ENCODE results near the gene FBXO27. TPM values are rescaled to one million over a fixed set of nuclear protein-coding genes. Genes with fewer than 3 reads are reported as not detected.

FBXO27 gene
- total RNA-seq, 1 experiment from 2014 or later, result 18.9 TPM

DNA sequence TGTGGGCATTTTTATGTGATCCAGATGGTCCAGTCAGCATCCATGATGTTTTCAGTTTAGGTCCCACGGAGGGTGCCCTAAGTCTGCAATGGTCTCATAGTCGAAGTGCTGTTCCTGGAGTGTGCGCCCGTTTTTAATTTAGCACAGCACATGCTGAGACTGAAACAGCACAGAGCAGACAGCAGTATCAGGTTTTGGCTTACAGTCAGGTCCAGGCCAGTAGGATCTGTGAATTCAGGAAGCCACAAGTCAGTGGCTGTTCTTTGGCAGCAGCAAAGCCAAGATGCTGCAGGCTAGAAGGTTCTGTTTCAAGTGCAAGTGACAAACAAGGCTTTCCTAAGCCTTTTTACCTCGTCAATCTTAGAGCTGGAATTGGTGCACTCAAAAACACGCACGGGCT is 18.3 kb downstream of the FBXO27 start:
- ATAC-seq, result no peak
- no peaks in the 10 kb centered on the region for H3K9me3 Mint-ChIP-seq
- TF ChIP-seq, protein P1, sequence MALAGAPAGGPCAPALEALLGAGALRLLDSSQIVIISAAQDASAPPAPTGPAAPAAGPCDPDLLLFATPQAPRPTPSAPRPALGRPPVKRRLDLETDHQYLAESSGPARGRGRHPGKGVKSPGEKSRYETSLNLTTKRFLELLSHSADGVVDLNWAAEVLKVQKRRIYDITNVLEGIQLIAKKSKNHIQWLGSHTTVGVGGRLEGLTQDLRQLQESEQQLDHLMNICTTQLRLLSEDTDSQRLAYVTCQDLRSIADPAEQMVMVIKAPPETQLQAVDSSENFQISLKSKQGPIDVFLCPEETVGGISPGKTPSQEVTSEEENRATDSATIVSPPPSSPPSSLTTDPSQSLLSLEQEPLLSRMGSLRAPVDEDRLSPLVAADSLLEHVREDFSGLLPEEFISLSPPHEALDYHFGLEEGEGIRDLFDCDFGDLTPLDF (CRISPR knock-in tag; IDR thresholded peaks at IDR 0.05), result no peak
- TF ChIP-seq, protein P2, sequence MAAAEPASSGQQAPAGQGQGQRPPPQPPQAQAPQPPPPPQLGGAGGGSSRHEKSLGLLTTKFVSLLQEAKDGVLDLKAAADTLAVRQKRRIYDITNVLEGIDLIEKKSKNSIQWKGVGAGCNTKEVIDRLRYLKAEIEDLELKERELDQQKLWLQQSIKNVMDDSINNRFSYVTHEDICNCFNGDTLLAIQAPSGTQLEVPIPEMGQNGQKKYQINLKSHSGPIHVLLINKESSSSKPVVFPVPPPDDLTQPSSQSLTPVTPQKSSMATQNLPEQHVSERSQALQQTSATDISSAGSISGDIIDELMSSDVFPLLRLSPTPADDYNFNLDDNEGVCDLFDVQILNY (CRISPR knock-in tag; IDR thresholded peaks at IDR 0.05), result no peak
- TF ChIP-seq NR3C1 (CRISPR knock-in tag; conservative IDR thresholded peaks at IDR 0.05; ENCODE audit: low read depth) (no peak), TEAD4 (CRISPR knock-in tag; IDR thresholded peaks at IDR 0.05) (no peak), PRRX2 (CRISPR knock-in tag; IDR thresholded peaks at IDR 0.05) (no peak), FOXJ3 (CRISPR knock-in tag; IDR thresholded peaks at IDR 0.05; ENCODE audit: borderline replicate concordance) (no peak), ZNF416 (CRISPR knock-in tag; IDR thresholded peaks at IDR 0.05) (no peak), ESRRA (CRISPR knock-in tag; IDR thresholded peaks at IDR 0.05; ENCODE audit: borderline replicate concordance) (no peak), CBFB (CRISPR knock-in tag; IDR thresholded peaks at IDR 0.05; ENCODE audit: low read depth) (no peak)
- TF ChIP-seq, protein P3, sequence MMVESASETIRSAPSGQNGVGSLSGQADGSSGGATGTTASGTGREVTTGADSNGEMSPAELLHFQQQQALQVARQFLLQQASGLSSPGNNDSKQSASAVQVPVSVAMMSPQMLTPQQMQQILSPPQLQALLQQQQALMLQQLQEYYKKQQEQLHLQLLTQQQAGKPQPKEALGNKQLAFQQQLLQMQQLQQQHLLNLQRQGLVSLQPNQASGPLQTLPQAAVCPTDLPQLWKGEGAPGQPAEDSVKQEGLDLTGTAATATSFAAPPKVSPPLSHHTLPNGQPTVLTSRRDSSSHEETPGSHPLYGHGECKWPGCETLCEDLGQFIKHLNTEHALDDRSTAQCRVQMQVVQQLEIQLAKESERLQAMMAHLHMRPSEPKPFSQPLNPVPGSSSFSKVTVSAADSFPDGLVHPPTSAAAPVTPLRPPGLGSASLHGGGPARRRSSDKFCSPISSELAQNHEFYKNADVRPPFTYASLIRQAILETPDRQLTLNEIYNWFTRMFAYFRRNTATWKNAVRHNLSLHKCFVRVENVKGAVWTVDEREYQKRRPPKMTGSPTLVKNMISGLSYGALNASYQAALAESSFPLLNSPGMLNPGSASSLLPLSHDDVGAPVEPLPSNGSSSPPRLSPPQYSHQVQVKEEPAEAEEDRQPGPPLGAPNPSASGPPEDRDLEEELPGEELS (CRISPR knock-in tag; IDR thresholded peaks at IDR 0.05), result no peak
- TF ChIP-seq, protein P4, sequence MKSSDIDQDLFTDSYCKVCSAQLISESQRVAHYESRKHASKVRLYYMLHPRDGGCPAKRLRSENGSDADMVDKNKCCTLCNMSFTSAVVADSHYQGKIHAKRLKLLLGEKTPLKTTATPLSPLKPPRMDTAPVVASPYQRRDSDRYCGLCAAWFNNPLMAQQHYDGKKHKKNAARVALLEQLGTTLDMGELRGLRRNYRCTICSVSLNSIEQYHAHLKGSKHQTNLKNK (CRISPR knock-in tag; IDR thresholded peaks at IDR 0.05), result no peak
- TF ChIP-seq, protein P5, sequence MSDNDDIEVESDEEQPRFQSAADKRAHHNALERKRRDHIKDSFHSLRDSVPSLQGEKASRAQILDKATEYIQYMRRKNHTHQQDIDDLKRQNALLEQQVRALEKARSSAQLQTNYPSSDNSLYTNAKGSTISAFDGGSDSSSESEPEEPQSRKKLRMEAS (CRISPR knock-in tag; IDR thresholded peaks at IDR 0.05), result no peak
- TF ChIP-seq, protein P6, sequence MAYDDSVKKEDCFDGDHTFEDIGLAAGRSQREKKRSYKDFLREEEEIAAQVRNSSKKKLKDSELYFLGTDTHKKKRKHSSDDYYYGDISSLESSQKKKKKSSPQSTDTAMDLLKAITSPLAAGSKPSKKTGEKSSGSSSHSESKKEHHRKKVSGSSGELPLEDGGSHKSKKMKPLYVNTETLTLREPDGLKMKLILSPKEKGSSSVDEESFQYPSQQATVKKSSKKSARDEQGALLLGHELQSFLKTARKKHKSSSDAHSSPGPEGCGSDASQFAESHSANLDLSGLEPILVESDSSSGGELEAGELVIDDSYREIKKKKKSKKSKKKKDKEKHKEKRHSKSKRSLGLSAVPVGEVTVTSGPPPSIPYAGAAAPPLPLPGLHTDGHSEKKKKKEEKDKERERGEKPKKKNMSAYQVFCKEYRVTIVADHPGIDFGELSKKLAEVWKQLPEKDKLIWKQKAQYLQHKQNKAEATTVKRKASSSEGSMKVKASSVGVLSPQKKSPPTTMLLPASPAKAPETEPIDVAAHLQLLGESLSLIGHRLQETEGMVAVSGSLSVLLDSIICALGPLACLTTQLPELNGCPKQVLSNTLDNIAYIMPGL (CRISPR knock-in tag; IDR thresholded peaks at IDR 0.05), result no peak
- TF ChIP-seq, protein P7, sequence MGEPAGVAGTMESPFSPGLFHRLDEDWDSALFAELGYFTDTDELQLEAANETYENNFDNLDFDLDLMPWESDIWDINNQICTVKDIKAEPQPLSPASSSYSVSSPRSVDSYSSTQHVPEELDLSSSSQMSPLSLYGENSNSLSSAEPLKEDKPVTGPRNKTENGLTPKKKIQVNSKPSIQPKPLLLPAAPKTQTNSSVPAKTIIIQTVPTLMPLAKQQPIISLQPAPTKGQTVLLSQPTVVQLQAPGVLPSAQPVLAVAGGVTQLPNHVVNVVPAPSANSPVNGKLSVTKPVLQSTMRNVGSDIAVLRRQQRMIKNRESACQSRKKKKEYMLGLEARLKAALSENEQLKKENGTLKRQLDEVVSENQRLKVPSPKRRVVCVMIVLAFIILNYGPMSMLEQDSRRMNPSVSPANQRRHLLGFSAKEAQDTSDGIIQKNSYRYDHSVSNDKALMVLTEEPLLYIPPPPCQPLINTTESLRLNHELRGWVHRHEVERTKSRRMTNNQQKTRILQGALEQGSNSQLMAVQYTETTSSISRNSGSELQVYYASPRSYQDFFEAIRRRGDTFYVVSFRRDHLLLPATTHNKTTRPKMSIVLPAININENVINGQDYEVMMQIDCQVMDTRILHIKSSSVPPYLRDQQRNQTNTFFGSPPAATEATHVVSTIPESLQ (CRISPR knock-in tag; IDR thresholded peaks at IDR 0.05), result no peak
- TF ChIP-seq, protein P8, sequence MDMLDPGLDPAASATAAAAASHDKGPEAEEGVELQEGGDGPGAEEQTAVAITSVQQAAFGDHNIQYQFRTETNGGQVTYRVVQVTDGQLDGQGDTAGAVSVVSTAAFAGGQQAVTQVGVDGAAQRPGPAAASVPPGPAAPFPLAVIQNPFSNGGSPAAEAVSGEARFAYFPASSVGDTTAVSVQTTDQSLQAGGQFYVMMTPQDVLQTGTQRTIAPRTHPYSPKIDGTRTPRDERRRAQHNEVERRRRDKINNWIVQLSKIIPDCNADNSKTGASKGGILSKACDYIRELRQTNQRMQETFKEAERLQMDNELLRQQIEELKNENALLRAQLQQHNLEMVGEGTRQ (CRISPR knock-in tag; IDR thresholded peaks at IDR 0.05), result no peak
- H3K27me3 Mint-ChIP-seq (ENCODE audit: low read depth), result no peaks in the 10 kb centered on the region
- ChIA-PET POLR2A (no interaction called here), CTCF (no interaction called here)
- 0 out of 2 replicates have a peak, but pooled peaks cover 2% of the 10 kb centered on the region for H3K36me3 Mint-ChIP-seq
- H3K4me3 Mint-ChIP-seq, result no peak overlapping the region
- no peak overlapping the region for H3K27ac Mint-ChIP-seq
- DNase-seq (ENCODE audit: low spot score), result no peak
- no peaks in the 10 kb centered on the region for H3K4me1 Mint-ChIP-seq

DNA sequence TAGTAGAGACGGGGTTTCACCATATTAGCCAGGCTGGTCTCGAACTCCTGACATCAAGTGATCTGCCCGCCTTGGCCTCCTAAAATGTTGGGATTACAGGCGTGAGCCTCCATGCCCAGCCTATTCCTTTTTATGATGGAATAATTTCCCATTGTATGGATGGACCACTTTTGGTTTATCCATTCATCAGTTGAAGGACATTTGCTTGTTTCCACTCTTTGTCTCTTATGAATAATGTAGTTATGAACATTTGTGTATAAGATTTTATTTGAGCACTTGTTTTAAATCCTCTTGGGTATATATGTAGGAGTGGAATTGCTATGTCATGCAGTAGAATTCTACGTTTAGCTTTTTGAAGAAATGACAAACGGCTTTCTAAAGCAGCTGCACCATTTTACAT is 23.3 kb downstream of the FBXO27 start:
- no peaks in the 10 kb centered on the region for H3K9me3 Mint-ChIP-seq
- H3K36me3 Mint-ChIP-seq, result 0 out of 2 replicates have a peak, but pooled peaks cover 2% of the 10 kb centered on the region
- H3K27me3 Mint-ChIP-seq (ENCODE audit: low read depth), result no peaks in the 10 kb centered on the region; the same call in 1 of the 2 replicates
- POLR2A ChIA-PET, result no interaction called here
- no peak overlapping the region for H3K27ac Mint-ChIP-seq
- no peak for ATAC-seq
- H3K4me1 Mint-ChIP-seq, result peaks cover 3% of the 10 kb centered on the region
- CTCF ChIA-PET, result no interaction called here
- H3K4me3 Mint-ChIP-seq, result no peak overlapping the region
- no peak for DNase-seq (ENCODE audit: low spot score)
- TF ChIP-seq, protein P9, sequence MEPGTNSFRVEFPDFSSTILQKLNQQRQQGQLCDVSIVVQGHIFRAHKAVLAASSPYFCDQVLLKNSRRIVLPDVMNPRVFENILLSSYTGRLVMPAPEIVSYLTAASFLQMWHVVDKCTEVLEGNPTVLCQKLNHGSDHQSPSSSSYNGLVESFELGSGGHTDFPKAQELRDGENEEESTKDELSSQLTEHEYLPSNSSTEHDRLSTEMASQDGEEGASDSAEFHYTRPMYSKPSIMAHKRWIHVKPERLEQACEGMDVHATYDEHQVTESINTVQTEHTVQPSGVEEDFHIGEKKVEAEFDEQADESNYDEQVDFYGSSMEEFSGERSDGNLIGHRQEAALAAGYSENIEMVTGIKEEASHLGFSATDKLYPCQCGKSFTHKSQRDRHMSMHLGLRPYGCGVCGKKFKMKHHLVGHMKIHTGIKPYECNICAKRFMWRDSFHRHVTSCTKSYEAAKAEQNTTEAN (CRISPR knock-in tag; IDR thresholded peaks at IDR 0.05), result no peak
- TF ChIP-seq ZNF121 (CRISPR knock-in tag; IDR thresholded peaks at IDR 0.05) (no peak), ZNF263 (CRISPR knock-in tag; IDR thresholded peaks at IDR 0.05; ENCODE audit: low read depth) (no peak), GRHL2 (CRISPR knock-in tag; IDR thresholded peaks at IDR 0.05; ENCODE audit: insufficient replicate concordance, severe bottlenecking) (no peak)
- TF ChIP-seq, protein P1 (CRISPR knock-in tag; IDR thresholded peaks at IDR 0.05), result no peak
- TF ChIP-seq, protein P10, sequence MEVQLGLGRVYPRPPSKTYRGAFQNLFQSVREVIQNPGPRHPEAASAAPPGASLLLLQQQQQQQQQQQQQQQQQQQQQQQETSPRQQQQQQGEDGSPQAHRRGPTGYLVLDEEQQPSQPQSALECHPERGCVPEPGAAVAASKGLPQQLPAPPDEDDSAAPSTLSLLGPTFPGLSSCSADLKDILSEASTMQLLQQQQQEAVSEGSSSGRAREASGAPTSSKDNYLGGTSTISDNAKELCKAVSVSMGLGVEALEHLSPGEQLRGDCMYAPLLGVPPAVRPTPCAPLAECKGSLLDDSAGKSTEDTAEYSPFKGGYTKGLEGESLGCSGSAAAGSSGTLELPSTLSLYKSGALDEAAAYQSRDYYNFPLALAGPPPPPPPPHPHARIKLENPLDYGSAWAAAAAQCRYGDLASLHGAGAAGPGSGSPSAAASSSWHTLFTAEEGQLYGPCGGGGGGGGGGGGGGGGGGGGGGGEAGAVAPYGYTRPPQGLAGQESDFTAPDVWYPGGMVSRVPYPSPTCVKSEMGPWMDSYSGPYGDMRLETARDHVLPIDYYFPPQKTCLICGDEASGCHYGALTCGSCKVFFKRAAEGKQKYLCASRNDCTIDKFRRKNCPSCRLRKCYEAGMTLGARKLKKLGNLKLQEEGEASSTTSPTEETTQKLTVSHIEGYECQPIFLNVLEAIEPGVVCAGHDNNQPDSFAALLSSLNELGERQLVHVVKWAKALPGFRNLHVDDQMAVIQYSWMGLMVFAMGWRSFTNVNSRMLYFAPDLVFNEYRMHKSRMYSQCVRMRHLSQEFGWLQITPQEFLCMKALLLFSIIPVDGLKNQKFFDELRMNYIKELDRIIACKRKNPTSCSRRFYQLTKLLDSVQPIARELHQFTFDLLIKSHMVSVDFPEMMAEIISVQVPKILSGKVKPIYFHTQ (CRISPR knock-in tag; IDR thresholded peaks at IDR 0.05), result no peak
